Thyroid gland (tissue), 4 donors: ENCODE results near the gene CES5A.

ENCODE experiments used
- CTCF ChIP-seq, 6 experiments: fragments of 200-600 bp in 3 of 6; fragments of 450-650 bp in 3 of 6; sonication (generic) in 3 of 6; IDR thresholded peaks; one replicate each; pipeline ENCODE4 v1.5.1; 2016 to 2019; ENCODE audit warnings: antibody characterized with exemption in 6 of 6, mild to moderate bottlenecking in 2 of 6, inconsistent platforms in 1 of 6, moderate library complexity in 1 of 6
- POLR2A ChIP-seq, 2 donors: fragments of 450-650 bp; IDR thresholded peaks; one replicate each; pipeline ENCODE4 v1.6.1; 2017; ENCODE audit warnings: antibody characterized with exemption in 2 of 2, mild to moderate bottlenecking in 2 of 2, moderate library complexity in 1 of 2

GRCh38 chr16:55809386-55809785 is 65.8 kb downstream of the CES5A start:
- no peak for TF ChIP-seq CTCF (IDR thresholded peaks at IDR 0.05)
- TF ChIP-seq POLR2A (IDR thresholded peaks at IDR 0.05): no peak
